GM06990 (cell line): ENCODE measurements around the gene RAPGEF4.

Source experiments
- DNase-seq: peaks from one replicate; pipeline ENCODE4 v3.0.0-alpha.2; 2011; ENCODE audit not compliant: insufficient read length; ENCODE audit errors: extremely low read depth
- H3K27me3 ChIP-seq: replicated peaks from 2 replicates; pipeline ENCODE4 v1.6.0; 2011; ENCODE audit warnings: low read length; ENCODE audit not compliant: control insufficient read depth, insufficient read depth
- H3K36me3 ChIP-seq: 2 replicates; pipeline ENCODE4 v1.5.1; 2011; ENCODE audit warnings: low read length; ENCODE audit not compliant: control insufficient read depth, insufficient read depth
- H3K4me3 ChIP-seq: replicated peaks from 2 replicates; pipeline ENCODE4 v1.5.1; 2011; ENCODE audit warnings: low read depth, mild to moderate bottlenecking, control low read depth, low read length
- CTCF ChIP-seq: IDR thresholded peaks from 2 replicates; pipeline ENCODE4 v1.5.1; 2011; ENCODE audit warnings: low read length, control low read depth, mild to moderate bottlenecking, inconsistent platforms; ENCODE audit not compliant: insufficient read depth, poor library complexity, severe bottlenecking

RAPGEF4 gene

GRCh38 chr2:172988728-172989127 is 253.1 kb downstream of the RAPGEF4 start:
- DNase-seq, result no peak
- Histone ChIP-seq H3K4me3 (no peak overlapping the region), H3K27me3 (no peaks in the 10 kb centered on the region), H3K36me3 (no peaks in the 10 kb centered on the region)
- TF ChIP-seq CTCF, result no peak

DNA sequence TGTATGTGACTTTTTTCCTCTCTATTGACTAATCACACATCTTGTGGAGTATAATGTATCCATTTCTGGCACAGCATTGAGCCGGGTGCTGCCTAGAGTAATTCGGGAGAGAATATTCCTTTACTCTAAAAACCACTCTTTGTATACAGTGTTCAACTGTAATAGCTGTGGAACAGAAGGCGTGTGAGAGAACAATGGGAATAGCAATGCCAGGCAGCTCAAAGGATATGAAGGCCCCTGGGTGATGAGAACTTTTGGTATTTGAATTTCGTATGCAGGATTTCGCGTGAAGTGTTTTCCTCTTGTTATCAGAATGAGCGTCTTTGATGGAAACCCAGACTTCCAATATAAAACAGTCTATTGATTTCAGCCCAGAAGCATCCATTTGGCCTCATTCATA is 255.4 kb downstream of the RAPGEF4 start:
- Histone ChIP-seq H3K36me3 (no peaks in the 10 kb centered on the region), H3K27me3 (no peaks in the 10 kb centered on the region), H3K4me3 (no peak overlapping the region)
- no peak for TF ChIP-seq CTCF
- DNase-seq, result no peak

DNA sequence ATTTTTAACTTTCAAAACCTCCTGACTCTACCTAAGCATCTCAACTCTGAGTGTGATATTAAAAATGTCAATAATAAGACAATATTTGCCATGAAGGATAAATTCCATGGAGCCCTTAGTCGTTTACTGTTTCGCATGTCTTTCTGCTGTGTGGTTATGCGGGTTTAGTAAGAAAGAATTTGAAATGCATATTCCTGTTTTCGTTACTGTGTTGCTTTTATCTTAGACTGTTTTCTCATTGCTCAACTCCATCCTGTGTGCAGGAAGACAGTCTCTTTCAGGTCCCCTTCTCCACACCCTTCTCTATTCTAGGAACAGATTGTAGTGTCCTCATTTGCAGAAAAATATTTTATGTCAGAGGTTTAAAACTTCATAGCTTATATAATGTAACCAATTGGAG is 257.5 kb downstream of the RAPGEF4 start:
- DNase-seq, result no peak
- Histone ChIP-seq H3K36me3 (no peaks in the 10 kb centered on the region), H3K27me3 (no peaks in the 10 kb centered on the region), H3K4me3 (no peak overlapping the region)
- TF ChIP-seq CTCF, result no peak

- no peak for TF ChIP-seq CTCF
Measured at GRCh38 chr2:172993931-172994717, 258.5 kb downstream of the RAPGEF4 start.

GRCh38 chr2:172994864-172995263 is 259.2 kb downstream of the RAPGEF4 start:
- TF ChIP-seq CTCF, result no peak
- no peaks in the 10 kb centered on the region for H3K27me3 ChIP-seq
- DNase-seq, result no peak
- no peaks in the 10 kb centered on the region for H3K36me3 ChIP-seq
- H3K4me3 ChIP-seq, result no peak overlapping the region

More at GRCh38 chr2:172993931-172994717, 258.5 kb downstream of the RAPGEF4 start:
- Histone ChIP-seq H3K27me3 (no peaks in the 10 kb centered on the region), H3K4me3 (no peak overlapping the region), H3K36me3 (no peaks in the 10 kb centered on the region)
- no peak for DNase-seq
